GM20000 (cell line): ENCODE results near the gene ZNF699.
A peak's percentile ranks its signal among the peaks of the same experiment; 100 is the strongest.

ENCODE experiments used
- DNase-seq: peaks from one replicate; pipeline ENCODE4 v3.0.0; 2012; ENCODE audit warnings: low spot score
- TF ChIP-seq, protein P1 (sequence below): IDR thresholded peaks from 2 replicates; pipeline ENCODE4 v1.5.1; 2012; ENCODE audit warnings: mild to moderate bottlenecking, control low read depth; ENCODE audit errors: extremely low read depth, missing control alignments

Gene ZNF699

GRCh38 chr19:9309139-9309973, at the start of gene ZNF699:
TSS of gene ZNF699 (minus strand) at chr19:9309838. CDS start at chr19:9305119, 4,719 bp downstream.
- TF ChIP-seq, protein P1, sequence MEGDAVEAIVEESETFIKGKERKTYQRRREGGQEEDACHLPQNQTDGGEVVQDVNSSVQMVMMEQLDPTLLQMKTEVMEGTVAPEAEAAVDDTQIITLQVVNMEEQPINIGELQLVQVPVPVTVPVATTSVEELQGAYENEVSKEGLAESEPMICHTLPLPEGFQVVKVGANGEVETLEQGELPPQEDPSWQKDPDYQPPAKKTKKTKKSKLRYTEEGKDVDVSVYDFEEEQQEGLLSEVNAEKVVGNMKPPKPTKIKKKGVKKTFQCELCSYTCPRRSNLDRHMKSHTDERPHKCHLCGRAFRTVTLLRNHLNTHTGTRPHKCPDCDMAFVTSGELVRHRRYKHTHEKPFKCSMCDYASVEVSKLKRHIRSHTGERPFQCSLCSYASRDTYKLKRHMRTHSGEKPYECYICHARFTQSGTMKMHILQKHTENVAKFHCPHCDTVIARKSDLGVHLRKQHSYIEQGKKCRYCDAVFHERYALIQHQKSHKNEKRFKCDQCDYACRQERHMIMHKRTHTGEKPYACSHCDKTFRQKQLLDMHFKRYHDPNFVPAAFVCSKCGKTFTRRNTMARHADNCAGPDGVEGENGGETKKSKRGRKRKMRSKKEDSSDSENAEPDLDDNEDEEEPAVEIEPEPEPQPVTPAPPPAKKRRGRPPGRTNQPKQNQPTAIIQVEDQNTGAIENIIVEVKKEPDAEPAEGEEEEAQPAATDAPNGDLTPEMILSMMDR = no peak
- DNase-seq = peak; percentile 94

DNA sequence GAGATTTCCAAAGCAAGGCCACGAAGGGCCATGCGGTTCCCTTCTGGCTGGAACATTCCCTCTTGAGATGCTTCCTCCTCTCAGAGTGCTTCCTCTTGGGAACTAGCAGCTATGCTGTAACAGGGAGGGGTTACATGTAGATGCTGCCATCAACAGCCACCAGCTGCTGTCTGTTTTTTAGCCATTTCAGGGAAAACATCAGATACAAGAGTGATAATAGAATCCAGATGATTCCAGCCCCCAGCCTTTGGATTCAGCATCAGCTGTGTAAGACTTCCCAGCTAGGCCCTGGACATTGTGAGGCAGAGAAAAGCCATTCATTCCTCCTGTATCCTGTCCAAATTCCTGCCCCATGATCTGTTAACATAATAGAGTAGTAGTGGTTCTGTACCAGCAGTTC, 45.0 kb upstream of the ZNF699 start:
- no peak for DNase-seq
- TF ChIP-seq, protein P1 = no peak

DNA sequence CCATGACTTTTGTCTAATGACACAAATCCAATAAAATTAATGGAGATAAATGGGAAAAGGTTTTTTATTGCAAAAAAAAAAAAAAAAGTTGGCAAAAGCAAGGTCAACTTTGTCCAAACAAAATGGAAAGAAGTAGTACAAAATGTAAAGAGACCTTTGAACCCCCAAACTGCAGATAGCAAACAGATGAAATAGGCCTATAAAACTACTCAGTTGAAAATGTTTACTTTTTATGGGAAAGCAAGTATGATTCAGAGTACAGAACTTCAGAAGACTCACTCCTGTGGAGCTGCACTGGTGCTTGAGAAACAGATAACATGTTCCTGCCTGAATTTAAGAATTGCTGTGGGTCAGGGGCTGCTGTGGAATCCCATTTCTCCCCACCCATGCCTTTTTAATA, 43.4 kb upstream of the ZNF699 start:
- no peak for DNase-seq
- TF ChIP-seq, protein P1 = no peak

GRCh38 chr19:9352505-9352904, 42.9 kb upstream of the ZNF699 start:
- no peak for DNase-seq

DNA sequence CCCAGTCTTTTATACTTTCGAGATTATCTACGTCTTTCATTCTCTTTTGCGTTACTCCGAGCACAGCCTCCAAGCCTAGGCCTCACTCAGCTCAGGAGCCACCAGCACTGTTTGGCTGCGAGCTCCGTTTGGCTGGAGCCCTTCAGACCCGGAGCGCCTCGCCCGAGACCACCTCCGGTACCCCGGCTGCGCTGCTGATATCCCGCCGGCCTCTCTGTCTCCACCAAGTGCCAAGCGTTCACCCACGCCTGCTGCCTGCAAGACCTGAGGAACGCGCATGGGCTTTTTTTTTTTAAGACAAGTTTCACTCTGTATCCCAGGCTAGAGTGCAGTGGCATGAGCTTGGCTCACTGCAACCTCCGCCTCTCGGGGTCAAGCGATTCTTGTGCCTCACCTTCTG, 39.0 kb upstream of the ZNF699 start:
- DNase-seq = no peak
- TF ChIP-seq, protein P1 = no peak

More at GRCh38 chr19:9352505-9352904, 42.9 kb upstream of the ZNF699 start:
- TF ChIP-seq, protein P1 = no peak

- DNase-seq = no peak
- TF ChIP-seq, protein P1 = no peak
Measured at GRCh38 chr19:9348253-9348652, 38.6 kb upstream of the ZNF699 start.

DNA sequence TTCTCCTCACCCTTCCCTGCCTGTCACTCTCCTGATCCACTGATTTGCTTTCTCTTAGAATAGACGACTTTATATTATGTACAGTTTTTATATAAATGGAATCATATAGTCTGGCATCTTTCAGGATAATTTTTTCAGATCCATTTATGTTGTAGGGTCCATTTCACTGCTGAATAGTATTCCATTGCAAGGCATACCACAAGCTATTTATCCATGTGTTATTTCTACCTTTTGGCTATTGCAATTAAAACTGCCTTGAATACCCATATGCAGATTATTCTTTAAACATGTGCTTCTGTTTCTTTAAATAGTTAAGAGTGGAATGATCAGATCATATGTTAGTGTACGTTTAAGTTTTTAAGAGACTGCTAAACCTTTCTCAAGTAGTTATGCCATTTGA, 35.4 kb upstream of the ZNF699 start:
- DNase-seq = no peak
- TF ChIP-seq, protein P1 = no peak
